HG03103 (cell line): ENCODE results near the gene MSANTD2.

ENCODE experiments used
- ATAC-seq: cut with Tn5 transposase; IDR thresholded peaks from one replicate; pipeline ENCODE4 v1.9.1; 2021; ENCODE audit warnings: low read depth; ENCODE audit not compliant: unreplicated experiment

Gene MSANTD2

DNA sequence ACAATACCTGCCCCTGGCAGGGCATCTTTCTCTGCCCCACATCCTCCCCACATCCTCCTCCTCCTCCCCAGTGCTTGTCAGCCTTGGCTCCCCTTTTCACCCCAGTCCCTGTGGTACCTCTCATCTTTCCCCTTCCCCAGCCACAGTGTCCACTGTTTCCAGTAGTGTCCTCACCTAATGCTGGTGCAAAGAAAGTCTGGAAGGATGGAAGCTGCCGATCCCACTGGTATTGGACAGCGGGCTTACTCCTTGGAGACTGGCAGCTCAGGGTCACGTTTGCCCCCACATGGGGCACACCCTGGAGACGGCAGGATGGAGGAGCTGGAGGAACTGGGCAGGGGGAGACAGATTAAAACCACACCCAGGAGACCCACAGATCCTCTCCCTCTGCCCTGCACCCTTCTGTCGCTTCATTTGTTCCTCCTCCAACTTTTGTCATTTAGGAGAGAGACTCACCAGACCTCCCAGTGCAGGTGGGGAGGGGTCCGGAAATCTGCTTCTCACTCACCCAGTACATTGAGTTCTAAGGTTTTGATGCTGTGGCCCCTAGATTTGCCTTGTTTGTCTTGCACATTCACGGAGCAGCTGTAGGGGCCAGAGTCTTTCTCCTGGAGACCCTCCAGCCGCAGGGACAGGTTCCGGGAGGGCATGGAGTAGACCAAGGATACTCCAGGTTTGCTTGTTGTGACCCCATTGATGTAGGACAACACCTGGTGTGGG, 44.0 kb downstream of the MSANTD2 start:
- no peak for ATAC-seq

GRCh38 chr11:124754710-124755109, 45.5 kb downstream of the MSANTD2 start:
- ATAC-seq = no peak

- ATAC-seq = no peak
Measured at GRCh38 chr11:124754309-124754708, 45.9 kb downstream of the MSANTD2 start.

GRCh38 chr11:124753624-124754023, 46.6 kb downstream of the MSANTD2 start:
- no peak for ATAC-seq

- ATAC-seq = no peak
Measured at GRCh38 chr11:124753205-124753604, 47.0 kb downstream of the MSANTD2 start.

- ATAC-seq = no peak
Measured at GRCh38 chr11:124752471-124753102, 47.6 kb downstream of the MSANTD2 start.

- no peak for ATAC-seq
Measured at GRCh38 chr11:124751741-124752470, 48.3 kb downstream of the MSANTD2 start, which contains the start of gene VSIG2. Gene VSIG2, minus strand, starts transcription at chr11:124752255. Its CDS starts 118 bp downstream, at chr11:124752137.

GRCh38 chr11:124751391-124751740, 48.8 kb downstream of the MSANTD2 start:
- no peak for ATAC-seq

DNA sequence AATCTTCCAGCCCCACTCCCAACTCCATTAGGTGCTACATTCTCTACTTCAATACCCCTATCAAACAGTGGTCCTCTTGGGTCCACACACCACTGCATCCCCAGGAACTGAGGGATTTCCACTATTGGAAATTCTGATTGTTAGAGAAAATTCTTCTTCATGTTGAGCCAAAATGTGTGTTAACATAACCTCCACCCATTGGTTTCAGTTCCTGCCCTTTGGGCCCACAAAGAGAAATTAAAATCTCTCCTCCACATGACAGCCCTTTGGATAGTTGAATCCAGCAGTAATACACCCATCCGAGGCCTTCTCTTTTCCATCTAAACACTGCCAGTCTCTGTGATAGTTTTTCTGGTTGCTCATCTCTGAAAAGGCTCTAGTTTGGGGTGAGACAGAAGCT, 50.3 kb downstream of the MSANTD2 start:
- no peak for ATAC-seq

DNA sequence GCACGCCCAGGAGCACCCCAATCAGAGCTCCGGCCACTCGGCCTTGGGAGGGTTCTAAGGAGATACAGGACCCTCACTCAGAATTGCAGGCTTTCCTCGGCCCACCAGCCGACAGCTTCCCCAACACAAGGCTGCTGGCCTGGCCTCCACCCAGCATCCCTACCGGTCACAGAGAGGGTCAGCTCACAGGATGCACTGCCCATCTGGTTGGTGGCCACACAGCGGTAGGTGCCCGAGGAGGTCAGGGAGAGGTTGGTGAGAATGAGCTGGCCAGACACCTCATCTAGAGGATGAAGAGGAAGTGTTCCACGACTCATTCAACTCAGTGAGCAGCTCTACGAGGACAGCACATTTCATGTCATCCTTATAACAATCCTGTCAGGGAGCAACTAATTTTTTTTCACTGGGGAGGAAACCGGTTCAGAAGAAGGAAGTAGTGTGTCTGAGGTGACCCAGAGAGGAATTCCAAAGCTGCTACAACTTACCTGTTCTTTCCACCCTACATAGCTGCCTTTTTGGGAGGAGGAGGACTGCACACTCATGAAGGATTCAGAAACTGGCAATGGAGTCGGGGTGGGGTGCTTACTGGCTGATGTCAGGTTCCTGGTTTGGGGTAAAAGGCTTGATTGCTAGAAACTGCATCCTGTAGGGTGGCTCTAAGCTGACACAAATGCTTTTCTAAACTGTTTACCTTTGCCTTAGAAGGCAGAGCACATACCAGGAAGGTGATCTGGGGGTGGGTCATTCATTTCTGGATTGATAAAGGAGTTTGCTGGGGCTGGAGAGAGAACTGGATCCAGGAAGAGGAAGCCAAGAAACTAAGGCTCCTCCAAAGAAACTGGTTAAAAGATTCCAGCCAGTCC, 51.5 kb downstream of the MSANTD2 start:
- no peak for ATAC-seq

DNA sequence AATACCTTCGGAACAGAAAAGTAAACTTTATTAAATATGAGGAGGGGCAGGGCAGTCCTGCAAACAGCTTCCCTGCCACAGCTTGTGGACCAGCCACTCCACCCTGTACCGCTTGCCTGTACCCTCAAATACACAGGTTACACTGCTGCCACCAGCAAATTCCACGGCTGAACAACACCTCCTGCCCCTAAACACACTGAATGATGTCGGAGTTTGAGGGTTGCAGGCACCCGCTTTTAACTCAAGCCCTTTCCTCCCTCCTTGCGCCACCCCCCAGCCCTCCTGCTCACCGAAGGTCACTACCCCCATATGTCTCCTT, 52.1 kb downstream of the MSANTD2 start:
- ATAC-seq = no peak

GRCh38 chr11:124747406-124748099, 52.7 kb downstream of the MSANTD2 start:
- no peak for ATAC-seq

- peak; percentile 89 for ATAC-seq
Measured at GRCh38 chr11:124746621-124747243, 53.5 kb downstream of the MSANTD2 start.

DNA sequence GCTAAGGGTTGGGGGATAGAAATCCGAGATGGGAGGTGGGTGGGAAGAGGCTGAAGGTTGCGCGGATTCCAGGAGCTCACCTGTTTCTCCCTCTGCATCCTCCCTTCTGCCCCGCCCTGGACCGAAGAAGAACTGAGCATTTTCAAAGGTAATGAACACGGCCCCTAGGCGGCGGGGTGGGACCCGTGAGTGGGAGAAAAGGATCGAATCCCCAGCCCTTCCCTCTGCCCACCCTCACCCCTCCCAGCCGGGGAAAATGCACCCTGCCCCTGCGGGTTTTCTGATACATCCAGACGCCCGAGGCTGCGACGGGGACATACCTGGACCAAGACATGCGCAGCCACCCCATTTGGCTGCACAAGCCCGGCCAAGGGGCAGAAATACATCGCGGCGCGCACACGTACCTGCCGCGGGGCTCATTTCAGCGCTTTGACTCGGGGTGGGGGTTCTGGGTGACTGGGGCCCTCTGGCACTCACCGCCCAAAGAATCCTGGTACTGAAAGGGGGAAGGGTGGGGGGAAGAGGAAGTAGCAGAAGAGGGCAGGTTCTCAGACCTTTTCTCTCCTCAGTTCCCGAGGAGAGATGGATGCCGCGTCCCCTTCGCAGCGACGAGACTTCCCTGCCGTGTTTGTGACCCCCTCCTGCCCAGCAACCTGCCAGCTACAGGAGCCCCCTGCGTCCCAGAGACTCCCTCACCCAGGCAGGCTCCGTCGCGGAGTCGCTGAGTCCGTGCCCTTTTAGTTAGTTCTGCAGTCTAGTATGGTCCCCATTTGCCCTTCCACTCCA, 54.2 kb downstream of the MSANTD2 start:
- ATAC-seq = peak; percentile 18

DNA sequence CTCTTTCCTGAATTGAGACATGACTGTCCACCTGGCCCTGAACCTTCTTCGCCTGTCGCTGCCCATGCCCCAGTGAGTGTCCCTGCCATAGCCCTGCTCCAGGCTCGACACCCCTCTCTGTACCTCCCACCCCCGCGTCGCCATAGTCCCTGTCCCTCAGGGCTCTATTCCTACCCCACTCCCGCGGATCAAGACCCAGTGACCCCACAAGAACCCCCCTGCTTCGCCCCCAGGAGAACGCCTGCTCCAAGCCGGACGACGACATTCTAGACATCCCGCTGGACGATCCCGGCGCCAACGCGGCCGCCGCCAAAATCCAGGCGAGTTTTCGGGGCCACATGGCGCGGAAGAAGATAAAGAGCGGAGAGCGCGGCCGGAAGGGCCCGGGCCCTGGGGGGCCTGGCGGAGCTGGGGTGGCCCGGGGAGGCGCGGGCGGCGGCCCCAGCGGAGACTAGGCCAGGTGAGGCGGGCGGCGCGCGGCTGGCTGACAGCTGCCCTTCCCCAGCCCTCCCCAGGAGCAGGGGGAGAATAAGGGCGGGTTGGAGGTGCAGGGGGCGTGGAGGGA, 54.9 kb downstream of the MSANTD2 start:
- ATAC-seq = no peak

DNA sequence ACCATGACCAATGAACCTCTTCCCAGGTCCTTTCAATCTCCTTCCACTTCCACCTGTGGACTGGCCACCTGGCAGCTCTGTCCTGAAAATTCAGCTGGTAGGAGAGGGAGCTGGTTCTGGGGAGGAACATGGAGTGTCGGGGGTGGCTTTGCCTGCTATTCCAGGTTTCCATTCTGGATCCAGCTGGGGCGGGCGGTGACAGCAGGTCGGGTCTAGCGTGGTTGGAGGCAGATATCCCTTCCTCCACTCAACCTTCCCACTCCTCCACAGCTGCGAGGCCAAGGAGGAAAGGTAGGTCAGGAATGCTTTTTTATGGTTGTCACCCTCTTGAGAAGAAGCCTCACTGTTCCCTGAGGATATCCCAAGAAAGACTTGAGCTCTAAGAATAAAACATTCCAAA, 57.2 kb downstream of the MSANTD2 start:
- ATAC-seq = no peak

DNA sequence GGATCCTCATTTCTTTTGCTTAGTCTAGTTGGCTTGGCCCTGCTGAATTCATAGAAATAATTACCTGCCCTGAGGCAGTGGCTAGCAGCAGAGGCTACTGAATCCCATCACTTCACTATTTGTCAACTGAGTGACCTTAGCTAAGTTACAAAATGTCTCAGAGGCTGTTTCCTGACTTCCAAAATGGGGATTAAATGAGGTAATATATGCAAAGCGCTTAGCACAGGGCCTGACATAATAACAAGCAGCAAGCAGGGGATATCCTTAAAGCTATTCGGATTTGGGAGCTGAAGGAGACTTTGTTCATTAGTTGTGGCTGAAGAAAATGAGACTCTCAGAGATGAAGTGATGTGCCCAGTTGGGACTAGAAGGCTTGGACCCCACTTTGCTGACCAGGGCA, 57.7 kb downstream of the MSANTD2 start:
- no peak for ATAC-seq

DNA sequence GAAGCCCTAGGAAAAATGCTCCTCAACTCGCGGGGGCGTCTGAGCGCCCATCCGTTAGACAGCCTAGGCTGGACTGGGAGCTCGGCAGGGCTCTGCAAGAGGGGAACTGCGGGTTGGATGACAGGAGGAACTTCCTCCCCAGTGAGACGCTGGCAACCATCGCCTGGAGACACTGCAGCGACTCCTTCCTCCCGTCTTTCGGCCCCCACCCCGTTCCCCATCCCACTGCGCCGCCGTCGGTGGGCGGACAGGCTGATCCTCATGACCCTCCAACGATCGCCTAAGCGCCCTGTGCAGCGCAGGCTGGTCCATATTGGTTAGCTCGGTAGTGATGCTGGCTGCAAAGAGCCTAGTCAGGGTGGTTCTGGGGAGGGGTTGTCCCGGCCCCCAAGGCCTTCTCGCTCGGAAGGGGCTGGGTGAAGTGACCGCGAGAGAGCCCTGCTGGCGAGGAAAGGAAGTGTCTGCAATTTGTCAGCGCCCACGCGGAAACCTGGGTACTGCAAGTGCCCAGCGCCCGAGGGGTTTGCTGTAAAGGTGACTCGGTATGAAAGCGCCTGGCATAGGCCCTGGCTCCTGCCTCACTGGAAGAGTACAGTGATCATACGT, 59.8 kb downstream of the MSANTD2 start:
- ATAC-seq = peak; percentile 42
